Myometrial cell (primary cell): Measurements from ENCODE around the gene TSC22D2. TPM values are rescaled to one million over a fixed set of nuclear protein-coding genes. Genes with fewer than 3 reads are reported as not detected.

Source experiments
- total RNA-seq: library from RNA; depleted of rRNA; stranded (reverse); fragments of >200 nt; gene quantifications from 2 replicates; pipeline ENCODE4 v1.2.3, GENCODE V29; 2015

TSC22D2 gene
- 6.6 and 10.6 TPM in 2 replicates for total RNA-seq

GRCh38 chr3:150408221-150409124 lies at the start of gene TSC22D2:
TSS of gene TSC22D2 (plus strand) at chr3:150408298. CDS start at chr3:150409351, 1,053 bp downstream.

Other genes starting within 250 kb of the TSC22D2 start
- gene SERP1, start 138.2 kb downstream of the TSC22D2 start, total RNA-seq, result 141 and 209 TPM in 2 replicates
- 141 and 146 TPM in 2 replicates for gene EIF2A, start 138.5 kb downstream of the TSC22D2 start, total RNA-seq
- gene SELENOT, start 195.0 kb downstream of the TSC22D2 start, total RNA-seq, result 169 and 240 TPM in 2 replicates